Endothelial cell of umbilical vein (primary cell): ENCODE data around the gene CD160. TPM values are rescaled to one million over a fixed set of nuclear protein-coding genes. Genes with fewer than 3 reads are reported as not detected.
"Not testable (repeated sequence)": the region's sequence is repeated elsewhere in the genome, so short reads cannot be mapped to it uniquely, and the experiment has no call there.

Experiments used
- BruUV-seq: library from RNA; stranded (reverse); fragments of 400-500 nt; replicated peaks from 2 replicates; lab custom pipeline; 2021; lab: Mats Ljungman, UMichigan
- CTCF ChIA-PET: fragments of 300-600, 350-600 bp; sonication (Branson Sonifier 250); formaldehyde crosslinking; loops from one replicate; lab custom pipeline; 2021; ENCODE audit warnings: antibody characterized with exemption, inconsistent platforms; lab: Charles Lee
- POLR2A ChIA-PET: fragments of 300-600, 350-600 bp; sonication (Branson Sonifier 250); formaldehyde crosslinking; loops from one replicate; lab custom pipeline; 2021; ENCODE audit warnings: antibody characterized with exemption, inconsistent platforms; lab: Charles Lee
- DNase-seq: peaks from one replicate; pipeline ENCODE4 v3.0.0-alpha.2; 2011; ENCODE audit warnings: low read depth, low spot score
- FAIRE-seq: peaks from 2 replicates; lab custom pipeline; 2011; peaks lifted over from hg19 to GRCh38; lab: Jason Lieb, UNC
- H2AFZ ChIP-seq: 2 replicates; pipeline ENCODE4 v1.6.0; 2012; ENCODE audit warnings: low read depth, low read length, control low read depth, inconsistent platforms
- H3K27ac ChIP-seq: 2 replicates; pipeline ENCODE4 v1.5.1; 2011; ENCODE audit warnings: low read depth, mild to moderate bottlenecking, control low read depth, low read length, moderate library complexity; ENCODE audit not compliant: insufficient read depth
- H3K27me3 ChIP-seq, 2 experiments: 2 replicates each; pipeline versions ENCODE4 v1.6.0 to v1.6.1; 2011; ENCODE audit warnings: low read length in 2 of 2, mixed read lengths in 1 of 2; ENCODE audit not compliant: control insufficient read depth in 2 of 2, insufficient read depth in 2 of 2
- H3K36me3 ChIP-seq, 2 experiments: 2 replicates in 1 of 2; 3 replicates in 1 of 2; pipeline ENCODE4 v1.5.1; 2011; ENCODE audit warnings: low read length in 2 of 2, mild to moderate bottlenecking in 1 of 2, moderate library complexity in 1 of 2; ENCODE audit not compliant: control insufficient read depth in 2 of 2, insufficient read depth in 2 of 2; ENCODE audit errors: extremely low read depth in 1 of 2
- H3K4me1 ChIP-seq: 3 replicates; pipeline ENCODE4 v1.5.1; 2011; ENCODE audit warnings: mild to moderate bottlenecking, low read length; ENCODE audit not compliant: control insufficient read depth, insufficient read depth; ENCODE audit errors: extremely low read depth
- H3K4me2 ChIP-seq: 2 replicates; pipeline ENCODE4 v1.6.1; 2011; ENCODE audit warnings: low read length, control low read depth, mixed read lengths; ENCODE audit not compliant: insufficient read depth
- H3K4me3 ChIP-seq, 3 experiments: fragments of 200-600 bp in 1 of 3; sonication (generic), shearing (Covaris generic) in 1 of 3; replicated peaks in 1 of 3; 2 replicates each; pipeline ENCODE4 v1.5.1; 2011 to 2016; ENCODE audit warnings: control low read depth in 3 of 3, low read length in 3 of 3, mild to moderate bottlenecking in 2 of 3, inconsistent platforms in 1 of 3, low read depth in 1 of 3, moderate library complexity in 1 of 3; ENCODE audit not compliant: insufficient read depth in 1 of 3
- H3K79me2 ChIP-seq: 2 replicates; pipeline ENCODE4 v1.6.0; 2012; ENCODE audit warnings: low read length, inconsistent platforms; ENCODE audit not compliant: control insufficient read depth, insufficient read depth
- H3K9ac ChIP-seq: replicated peaks from 2 replicates; pipeline ENCODE3; 2011; ENCODE audit warnings: low read length, control low read depth; ENCODE audit not compliant: insufficient read depth; ENCODE audit errors: extremely low read depth
- H3K9me1 ChIP-seq: replicated peaks from 3 replicates; pipeline ENCODE4 v1.6.0; 2011; ENCODE audit warnings: mild to moderate bottlenecking, low read length; ENCODE audit not compliant: control insufficient read depth, insufficient read depth; ENCODE audit errors: extremely low read depth
- H3K9me3 ChIP-seq: replicated peaks from 2 replicates; pipeline ENCODE4 v1.5.1; 2012; ENCODE audit warnings: low read length, inconsistent platforms; ENCODE audit not compliant: control insufficient read depth, insufficient read depth
- H4K20me1 ChIP-seq: replicated peaks from 2 replicates; pipeline ENCODE3; 2011; ENCODE audit warnings: mild to moderate bottlenecking, low read length; ENCODE audit not compliant: control insufficient read depth, insufficient read depth; ENCODE audit errors: extremely low read depth
- EZH2 ChIP-seq: IDR thresholded peaks from 2 replicates; pipeline ENCODE4 v1.6.1; 2012; ENCODE audit warnings: borderline replicate concordance, low read depth, mild to moderate bottlenecking, moderate library complexity, low read length, inconsistent platforms; ENCODE audit not compliant: severe bottlenecking
- FOS ChIP-seq: IDR thresholded peaks from 2 replicates; pipeline ENCODE4 v1.6.1; 2011; ENCODE audit warnings: mild to moderate bottlenecking, low read length, moderate library complexity, borderline replicate concordance; ENCODE audit not compliant: insufficient read depth
- GATA2 ChIP-seq: IDR thresholded peaks from 2 replicates; pipeline ENCODE4 v1.7.0; 2011; ENCODE audit warnings: low read depth, mild to moderate bottlenecking, moderate library complexity, mixed read lengths, low read length; ENCODE audit not compliant: insufficient read length, insufficient read depth
- JUN ChIP-seq: IDR thresholded peaks from 2 replicates; pipeline ENCODE4 v1.6.1; 2011; ENCODE audit warnings: borderline replicate concordance, low read depth; ENCODE audit not compliant: insufficient read length, insufficient read depth
- MYC ChIP-seq: IDR thresholded peaks from one replicate; pipeline ENCODE4 v1.6.1; 2011; ENCODE audit warnings: mild to moderate bottlenecking, low read depth, low read length
- POLR2A ChIP-seq: IDR thresholded peaks from 2 replicates; pipeline ENCODE4 v1.6.1; 2012; ENCODE audit warnings: low read depth, mild to moderate bottlenecking, control low read depth, low read length
- POLR2AphosphoS5 ChIP-seq: IDR thresholded peaks from 2 replicates; pipeline ENCODE4 v1.6.1; 2012; ENCODE audit warnings: low read depth, mild to moderate bottlenecking, control low read depth, low read length, moderate library complexity; ENCODE audit not compliant: insufficient read depth
- dilution Hi-C: fragments of 300-500 bp; cut with MboI; formaldehyde crosslinking; loops from one replicate; pipeline ENCODE4 v1.15.0; 2019; ENCODE audit warnings: low sequenced_read_pairs; ENCODE audit not compliant: extremely low pct_ligation_motif_present
- intact Hi-C: fragments of 100-400 bp; cut with micrococcal nuclease; formaldehyde crosslinking; loops from one replicate; pipeline ENCODE4 v1.10.0; 2022
- polyA plus RNA-seq, 4 experiments: library from polyadenylated mRNA; depleted of rRNA in 3 of 4; stranded (reverse) in 3 of 4; unstranded in 1 of 4; fragments of >200 nt; gene quantifications; 2 replicates each; pipeline versions ENCODE4 v1.2.1 to v1.2.3, GENCODE V29; 2011 to 2012; ENCODE audit warnings: missing spikeins in 1 of 4
- total RNA-seq: library from RNA; stranded (reverse); gene quantifications from 2 replicates; pipeline ENCODE4 v1.2.3, GENCODE V29; 2021
- TF ChIP-seq, protein P1 (sequence below): IDR thresholded peaks from 2 replicates; pipeline ENCODE4 v1.6.1; 2011; ENCODE audit not compliant: insufficient read depth, insufficient read length
- TF ChIP-seq, protein P2 (sequence below), 2 donors: IDR thresholded peaks; 1 replicate in 1 of 2; 2 replicates in 1 of 2; pipeline ENCODE4 v1.5.1; 2011; ENCODE audit warnings: low read length in 2 of 2, mild to moderate bottlenecking in 2 of 2, moderate library complexity in 2 of 2, control low read depth in 1 of 2, inconsistent platforms in 1 of 2, low read depth in 1 of 2; ENCODE audit not compliant: insufficient read depth in 1 of 2; ENCODE audit errors: extremely low read depth in 1 of 2

CD160 gene
- total and polyA plus RNA-seq, 2 donors (not counting 3 experiments of a cell fraction or from before 2014, with no cell fraction given) = not detected

DNA sequence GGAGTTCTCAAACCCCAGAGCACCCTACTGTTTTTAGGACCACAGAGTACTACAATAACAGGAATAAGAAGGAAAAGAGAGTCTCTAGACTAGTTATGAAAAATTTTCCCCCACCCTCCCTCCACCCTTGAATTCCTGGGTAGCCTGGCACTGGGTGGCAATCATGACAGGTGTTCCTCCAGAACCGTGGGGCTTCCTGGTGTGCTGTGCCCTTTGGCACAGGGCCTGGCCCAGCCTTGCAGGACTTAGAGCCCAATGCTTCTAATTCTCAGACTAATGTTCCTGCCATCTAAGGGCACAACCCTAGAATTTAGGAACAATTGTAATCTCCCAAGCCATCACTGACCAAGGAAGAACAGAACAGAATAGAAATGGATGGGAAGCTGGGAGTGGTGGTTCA lies 1.5 kb upstream of the CD160 start:
- ChIA-PET POLR2A (no interaction called here), CTCF (no interaction called here)
- TF ChIP-seq JUN = no peak
- TF ChIP-seq POLR2AphosphoS5 = no peak
- TF ChIP-seq MYC = no peak
- no peak for TF ChIP-seq EZH2
- no peak for TF ChIP-seq GATA2
- TF ChIP-seq, protein P1, sequence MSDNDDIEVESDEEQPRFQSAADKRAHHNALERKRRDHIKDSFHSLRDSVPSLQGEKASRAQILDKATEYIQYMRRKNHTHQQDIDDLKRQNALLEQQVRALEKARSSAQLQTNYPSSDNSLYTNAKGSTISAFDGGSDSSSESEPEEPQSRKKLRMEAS = no peak
- TF ChIP-seq FOS = no peak
- no peak for TF ChIP-seq POLR2A
- TF ChIP-seq, protein P2, sequence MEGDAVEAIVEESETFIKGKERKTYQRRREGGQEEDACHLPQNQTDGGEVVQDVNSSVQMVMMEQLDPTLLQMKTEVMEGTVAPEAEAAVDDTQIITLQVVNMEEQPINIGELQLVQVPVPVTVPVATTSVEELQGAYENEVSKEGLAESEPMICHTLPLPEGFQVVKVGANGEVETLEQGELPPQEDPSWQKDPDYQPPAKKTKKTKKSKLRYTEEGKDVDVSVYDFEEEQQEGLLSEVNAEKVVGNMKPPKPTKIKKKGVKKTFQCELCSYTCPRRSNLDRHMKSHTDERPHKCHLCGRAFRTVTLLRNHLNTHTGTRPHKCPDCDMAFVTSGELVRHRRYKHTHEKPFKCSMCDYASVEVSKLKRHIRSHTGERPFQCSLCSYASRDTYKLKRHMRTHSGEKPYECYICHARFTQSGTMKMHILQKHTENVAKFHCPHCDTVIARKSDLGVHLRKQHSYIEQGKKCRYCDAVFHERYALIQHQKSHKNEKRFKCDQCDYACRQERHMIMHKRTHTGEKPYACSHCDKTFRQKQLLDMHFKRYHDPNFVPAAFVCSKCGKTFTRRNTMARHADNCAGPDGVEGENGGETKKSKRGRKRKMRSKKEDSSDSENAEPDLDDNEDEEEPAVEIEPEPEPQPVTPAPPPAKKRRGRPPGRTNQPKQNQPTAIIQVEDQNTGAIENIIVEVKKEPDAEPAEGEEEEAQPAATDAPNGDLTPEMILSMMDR (IDR thresholded peaks at IDR 0.05; ENCODE audit: extremely low read depth in 1 of 2, insufficient read depth in 1 of 2, low read depth in 1 of 2, low read length in 2 of 2) = no peak
- dilution Hi-C loops = no loop called here
- Histone ChIP-seq H3K27ac (no peak overlapping the region), H3K9me1 (no peaks in the 10 kb centered on the region), H3K4me2 (no peak overlapping the region), H3K4me3 (no peak overlapping the region), H3K9me3 (no peaks in the 10 kb centered on the region), H3K4me1 (peaks cover 9% of the 10 kb centered on the region), H3K9ac (no peak overlapping the region), H2AFZ (no peak overlapping the region), H3K79me2 (no peaks in the 10 kb centered on the region), H4K20me1 (no peaks in the 10 kb centered on the region), H3K27me3 (peaks cover 0 to 4% of the 10 kb centered on the region in 2 experiments), H3K36me3 (no peaks in the 10 kb centered on the region)
- intact Hi-C loops = no loop called here
- DNase-seq = no peak
- BruUV-seq = no TSS peak
- no peak for FAIRE-seq

DNA sequence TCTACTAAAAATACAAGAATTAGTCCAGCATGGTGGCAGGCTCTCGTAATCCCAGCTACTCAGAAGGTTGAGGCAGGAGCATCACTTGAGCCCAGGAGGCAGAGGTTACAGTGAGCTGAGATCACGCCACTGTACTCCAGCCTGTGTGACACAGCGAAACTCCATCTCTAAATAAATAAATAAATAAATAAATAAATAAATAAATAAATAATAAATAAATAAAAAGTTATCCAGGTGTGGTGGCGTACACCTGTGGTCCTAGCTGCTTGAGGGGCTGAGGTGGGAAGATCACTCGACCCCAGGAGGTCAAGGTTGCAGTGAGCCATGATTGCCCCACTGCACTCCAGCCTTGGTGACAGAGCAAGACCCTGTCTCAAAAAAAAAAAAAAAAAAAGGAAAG lies 834 bp upstream of the CD160 start:
- H3K27ac ChIP-seq, H3K36me3 ChIP-seq, DNase-seq, FAIRE-seq, intact Hi-C loops, POLR2A ChIA-PET, CTCF ChIA-PET, H3K4me3 ChIP-seq, H2AFZ ChIP-seq, H3K9me1 ChIP-seq, H3K9me3 ChIP-seq, H3K79me2 ChIP-seq, H4K20me1 ChIP-seq, H3K4me2 ChIP-seq, H3K27me3 ChIP-seq, BruUV-seq, H3K4me1 ChIP-seq, dilution Hi-C loops, H3K9ac ChIP-seq: not testable (repeated sequence)
